Cardiac muscle cell (in vitro differentiated cells and primary cell): ENCODE results near the gene ARSI. TPM values are rescaled to one million over a fixed set of nuclear protein-coding genes. Genes with fewer than 3 reads are reported as not detected.

Source experiments
- DNase-seq, 2 donors: peaks; one replicate each; pipeline versions ENCODE4 v3.0.0 to v3.0.0-alpha.2; 2010 to 2017; ENCODE audit warnings: low read depth in 1 of 2, low spot score in 1 of 2
- H3K27ac ChIP-seq: fragments of 200-600 bp; sonication (generic); 2 replicates; pipeline ENCODE4 v1.5.1; 2016
- H3K27me3 ChIP-seq: fragments of 200-600 bp; sonication (generic); 2 replicates; pipeline ENCODE4 v1.6.0; 2016; ENCODE audit warnings: control low read depth
- H3K36me3 ChIP-seq: fragments of 200-600 bp; sonication (generic); 2 replicates; pipeline ENCODE4 v1.5.1; 2016; ENCODE audit warnings: control low read depth
- H3K4me1 ChIP-seq: fragments of 200-600 bp; sonication (generic); 2 replicates; pipeline ENCODE4 v1.8.1; 2017; ENCODE audit warnings: low read depth, mild to moderate bottlenecking, mixed run types
- H3K4me3 ChIP-seq: fragments of 200-600 bp; sonication (generic); 2 replicates; pipeline ENCODE4 v1.5.1; 2016; ENCODE audit warnings: mild to moderate bottlenecking
- H3K9me3 ChIP-seq: fragments of 200-600 bp; sonication (generic); 2 replicates; pipeline ENCODE4 v1.5.1; 2017; ENCODE audit warnings: low read depth, mild to moderate bottlenecking, control low read depth
- polyA plus RNA-seq: library from polyadenylated mRNA; unstranded; fragments of >200 nt; fragmentation: Nextera tagmentation; extraction: Ambion mirVana; gene quantifications from 2 replicates; pipeline ENCODE4 v1.2.1, GENCODE V29; 2016
- total RNA-seq: library from RNA; depleted of rRNA; stranded (reverse); fragments of >200 nt; gene quantifications from 2 replicates; pipeline ENCODE4 v1.2.3, GENCODE V29; 2016
- TF ChIP-seq, protein P1 (sequence below): IDR thresholded peaks from 2 replicates; pipeline ENCODE4 v1.5.1; 2012; ENCODE audit warnings: low read depth, mild to moderate bottlenecking, low read length

ARSI gene
- total RNA-seq = 3.3 and 6.4 TPM in 2 replicates
- 2.0 and 2.1 TPM in 2 replicates for polyA plus RNA-seq

DNA sequence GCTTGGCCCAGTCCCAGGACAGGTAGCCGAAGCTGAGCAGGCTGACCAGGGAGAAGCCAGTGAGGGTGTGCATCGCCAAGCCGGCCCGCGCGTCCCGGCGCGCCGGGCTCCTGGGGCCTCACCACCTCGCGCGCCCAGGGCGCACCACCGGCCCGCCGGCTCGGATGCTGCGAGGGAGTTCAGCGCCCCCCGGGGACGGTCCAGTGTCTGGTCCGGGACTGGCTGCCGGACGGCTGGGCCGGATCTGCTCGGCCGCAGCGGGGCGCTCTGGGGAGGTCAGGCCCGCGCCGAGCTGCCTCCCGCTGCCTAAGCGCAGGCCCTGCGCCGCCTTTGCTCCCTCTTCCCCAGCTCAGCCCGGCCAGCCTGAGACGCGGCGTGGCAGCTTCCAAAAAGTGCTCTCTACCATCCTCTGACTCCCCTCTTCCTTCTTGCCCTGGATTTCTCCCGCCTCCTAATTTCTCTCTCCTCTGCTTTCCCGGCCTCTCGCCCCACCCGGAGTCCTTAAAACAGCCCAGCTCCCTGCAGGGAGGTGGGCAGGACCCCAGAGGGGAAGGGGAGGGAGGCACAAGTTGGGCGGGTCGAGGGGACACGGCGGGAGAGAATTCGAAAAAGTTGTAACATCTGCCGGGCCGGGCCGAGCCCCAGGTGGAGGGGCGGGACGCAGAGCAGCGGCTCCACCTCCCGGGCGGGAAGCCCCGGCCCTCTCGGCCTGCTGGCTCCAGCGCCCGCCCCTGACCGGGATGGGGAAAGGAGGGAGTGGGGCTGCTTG, at the start of gene ARSI:
TSS of gene ARSI (minus strand) at position 605 of the 769 bp plus-strand sequence. CDS start at position 73, 532 bp downstream.
- H3K27ac ChIP-seq = no peak within 1 kb of the TSS
- H3K36me3 ChIP-seq = no peaks in the 10 kb centered on the region
- TF ChIP-seq, protein P1, sequence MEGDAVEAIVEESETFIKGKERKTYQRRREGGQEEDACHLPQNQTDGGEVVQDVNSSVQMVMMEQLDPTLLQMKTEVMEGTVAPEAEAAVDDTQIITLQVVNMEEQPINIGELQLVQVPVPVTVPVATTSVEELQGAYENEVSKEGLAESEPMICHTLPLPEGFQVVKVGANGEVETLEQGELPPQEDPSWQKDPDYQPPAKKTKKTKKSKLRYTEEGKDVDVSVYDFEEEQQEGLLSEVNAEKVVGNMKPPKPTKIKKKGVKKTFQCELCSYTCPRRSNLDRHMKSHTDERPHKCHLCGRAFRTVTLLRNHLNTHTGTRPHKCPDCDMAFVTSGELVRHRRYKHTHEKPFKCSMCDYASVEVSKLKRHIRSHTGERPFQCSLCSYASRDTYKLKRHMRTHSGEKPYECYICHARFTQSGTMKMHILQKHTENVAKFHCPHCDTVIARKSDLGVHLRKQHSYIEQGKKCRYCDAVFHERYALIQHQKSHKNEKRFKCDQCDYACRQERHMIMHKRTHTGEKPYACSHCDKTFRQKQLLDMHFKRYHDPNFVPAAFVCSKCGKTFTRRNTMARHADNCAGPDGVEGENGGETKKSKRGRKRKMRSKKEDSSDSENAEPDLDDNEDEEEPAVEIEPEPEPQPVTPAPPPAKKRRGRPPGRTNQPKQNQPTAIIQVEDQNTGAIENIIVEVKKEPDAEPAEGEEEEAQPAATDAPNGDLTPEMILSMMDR = peak; percentile 30
- peak; percentile 52 to 89 for DNase-seq
- no peaks in the 10 kb centered on the region for H3K9me3 ChIP-seq
- H3K4me3 ChIP-seq = peak within 1 kb of the TSS; percentile 16
- H3K4me1 ChIP-seq = peaks cover 5% of the 10 kb centered on the region
- H3K27me3 ChIP-seq = peaks cover 12% of the 10 kb centered on the region

DNA sequence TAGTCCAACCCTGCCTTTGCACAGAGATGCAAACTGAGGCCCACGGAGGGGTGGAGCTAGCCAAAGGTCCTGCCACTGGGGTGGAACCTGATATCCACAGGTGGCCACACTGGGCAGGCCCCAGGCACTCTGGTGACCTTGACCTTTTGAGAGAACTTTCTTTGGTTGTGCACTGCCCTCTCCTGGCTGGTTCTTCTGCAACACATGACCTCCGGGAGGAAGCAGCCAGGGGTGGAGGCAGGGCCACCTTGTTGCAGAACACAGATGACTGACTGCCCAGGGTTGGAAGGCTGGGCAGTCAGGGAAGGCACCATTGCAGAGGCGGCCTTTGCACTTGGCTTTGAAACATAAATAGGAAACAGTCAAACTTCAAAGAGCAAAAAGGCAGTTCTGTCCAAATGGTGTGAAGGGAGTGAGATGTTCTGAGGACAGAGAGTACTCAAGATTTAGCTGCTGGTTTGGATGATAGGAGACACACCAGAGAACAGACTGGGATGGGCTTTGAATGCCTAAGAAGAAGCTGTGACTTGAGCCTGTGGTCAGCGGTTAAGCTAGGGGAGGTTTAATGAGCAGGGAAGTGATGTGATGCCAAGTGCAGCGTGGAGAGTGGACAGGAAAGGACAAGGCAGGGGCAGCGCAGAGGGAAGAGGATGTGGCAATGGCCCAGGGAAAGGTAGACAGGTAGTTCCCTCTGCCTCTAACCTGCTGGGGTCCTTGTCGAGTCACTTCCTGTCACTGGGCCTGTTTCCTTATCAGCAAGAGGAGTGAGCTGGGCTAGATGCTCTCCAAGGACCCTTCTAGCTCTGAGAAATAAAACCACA, 48.0 kb upstream of the ARSI start:
- Histone ChIP-seq H3K27me3 (no peaks in the 10 kb centered on the region), H3K4me1 (no peaks in the 10 kb centered on the region), H3K36me3 (no peaks in the 10 kb centered on the region), H3K27ac (no peak overlapping the region), H3K4me3 (no peak overlapping the region), H3K9me3 (no peaks in the 10 kb centered on the region)
- TF ChIP-seq, protein P1 = peak; percentile 65
- DNase-seq = peak; percentile 75 to 85

DNA sequence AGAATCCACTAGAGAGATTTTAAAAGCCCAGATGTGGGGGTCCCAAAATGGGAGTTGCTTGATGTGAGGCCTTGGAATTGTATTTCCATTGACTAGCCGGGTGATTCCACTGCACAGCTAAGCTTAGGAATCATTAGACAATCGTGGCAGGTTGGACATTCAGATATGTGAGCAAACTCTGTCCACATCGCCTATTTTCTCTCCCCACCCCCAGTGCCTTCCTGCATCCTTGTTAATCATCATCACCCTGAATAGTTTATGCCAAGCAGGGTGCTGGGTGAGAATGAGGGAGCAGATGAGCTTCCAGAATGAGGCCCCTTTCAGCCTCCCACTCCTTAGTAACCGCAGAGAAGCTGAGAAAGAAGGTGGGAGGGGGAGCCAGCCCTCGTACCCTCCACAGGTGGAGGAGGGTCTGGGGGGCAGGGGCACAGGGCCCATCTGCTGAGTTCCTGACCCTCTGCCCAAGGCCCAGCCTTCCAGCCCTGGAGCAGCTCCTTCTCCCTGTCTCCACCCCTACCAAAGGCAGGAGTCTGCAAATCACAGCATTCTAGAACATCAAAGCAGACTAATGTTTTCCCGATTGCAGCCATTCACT, 47.1 kb upstream of the ARSI start:
- Histone ChIP-seq H3K27ac (no peak overlapping the region), H3K36me3 (no peaks in the 10 kb centered on the region), H3K4me3 (no peak overlapping the region), H3K27me3 (no peaks in the 10 kb centered on the region), H3K4me1 (no peaks in the 10 kb centered on the region), H3K9me3 (no peaks in the 10 kb centered on the region)
- DNase-seq = no peak
- TF ChIP-seq, protein P1 = no peak

DNA sequence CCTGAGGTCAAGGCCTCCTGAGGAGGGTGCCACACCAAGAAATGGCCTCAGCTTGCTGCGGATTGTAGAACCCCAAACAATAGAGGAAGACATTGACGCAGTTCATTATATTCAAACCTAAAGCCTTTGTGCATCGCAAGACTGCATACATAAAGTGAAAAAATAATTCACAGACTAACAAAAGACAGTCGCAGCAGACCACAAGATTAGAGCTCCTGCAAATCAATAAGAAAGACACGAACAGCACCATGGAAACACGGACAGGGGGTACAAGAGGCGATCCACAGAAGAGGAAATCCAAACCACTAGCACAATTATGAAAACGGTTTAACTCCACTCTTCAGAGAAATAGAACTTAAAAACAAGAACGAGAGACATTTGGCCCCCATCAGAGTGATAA, 44.7 kb upstream of the ARSI start:
- no peaks in the 10 kb centered on the region for H3K9me3 ChIP-seq
- H3K27ac ChIP-seq = no peak overlapping the region
- H3K36me3 ChIP-seq = no peaks in the 10 kb centered on the region
- H3K4me1 ChIP-seq = peaks cover 3% of the 10 kb centered on the region
- TF ChIP-seq, protein P1 = no peak
- no peaks in the 10 kb centered on the region for H3K27me3 ChIP-seq
- no peak for DNase-seq
- H3K4me3 ChIP-seq = no peak overlapping the region

DNA sequence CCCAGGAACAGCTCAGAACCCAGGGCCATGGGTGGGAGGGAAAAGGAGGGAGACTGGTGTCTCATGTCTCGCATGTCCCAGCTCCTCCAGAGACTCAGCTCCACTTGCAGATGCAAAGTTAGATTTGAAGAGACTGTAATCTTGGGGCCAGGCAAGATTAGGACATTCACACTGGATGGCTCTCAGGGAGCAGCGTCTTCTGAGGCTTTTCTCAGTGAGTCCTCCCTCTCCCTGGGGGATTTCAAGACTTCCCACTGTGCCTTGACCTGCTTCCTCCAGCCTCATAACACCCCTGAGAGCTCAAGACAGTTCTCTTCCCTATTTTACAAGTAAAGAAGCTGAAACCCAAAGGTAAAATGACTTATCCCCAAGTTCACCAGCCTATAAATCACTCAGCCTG, 44.3 kb upstream of the ARSI start:
- TF ChIP-seq, protein P1 = no peak
- H3K4me1 ChIP-seq = peaks cover 3% of the 10 kb centered on the region
- H3K36me3 ChIP-seq = no peaks in the 10 kb centered on the region
- H3K9me3 ChIP-seq = no peaks in the 10 kb centered on the region
- no peak for DNase-seq
- H3K27ac ChIP-seq = no peak overlapping the region
- H3K27me3 ChIP-seq = no peaks in the 10 kb centered on the region
- no peak overlapping the region for H3K4me3 ChIP-seq
